Activated naive CD4-positive, alpha-beta T cell (primary cell): Measurements from ENCODE around the gene MYO15B.

ENCODE experiments used
- DNase-seq, 4 experiments: peaks; one replicate each; lab custom pipeline; 2025; lab: John Stamatoyannopoulos, UW

The MYO15B gene

GRCh38 chr17:75587675-75588595, at the start of gene MYO15B:
TSS of gene MYO15B (plus strand) at chr17:75587800. CDS start at chr17:75588058, 258 bp downstream.
- peak in 3 of 4 experiments; percentile 31 to 66 (median 42) for DNase-seq

- no peak for DNase-seq
Measured at GRCh38 chr17:75539967-75540729, 47.5 kb upstream of the MYO15B start.

GRCh38 chr17:75540923-75541503, 46.6 kb upstream of the MYO15B start:
- no peak for DNase-seq

- no peak for DNase-seq
Measured at GRCh38 chr17:75542229-75542628, 45.4 kb upstream of the MYO15B start.

- DNase-seq = no peak
Measured at GRCh38 chr17:75542728-75543336, 44.8 kb upstream of the MYO15B start.

GRCh38 chr17:75544250-75544649, 43.4 kb upstream of the MYO15B start:
- DNase-seq = no peak

GRCh38 chr17:75546181-75546580, 41.4 kb upstream of the MYO15B start:
- DNase-seq = no peak

- no peak for DNase-seq
Measured at GRCh38 chr17:75547091-75547490, 40.5 kb upstream of the MYO15B start.

GRCh38 chr17:75548813-75549212, 38.8 kb upstream of the MYO15B start:
- no peak for DNase-seq

- no peak for DNase-seq
Measured at GRCh38 chr17:75549246-75550138, 38.1 kb upstream of the MYO15B start.

GRCh38 chr17:75550139-75550465, 37.5 kb upstream of the MYO15B start:
- DNase-seq = no peak

GRCh38 chr17:75551266-75551665, 36.3 kb upstream of the MYO15B start:
- no peak for DNase-seq

GRCh38 chr17:75552425-75553294, 34.9 kb upstream of the MYO15B start:
- DNase-seq = no peak

GRCh38 chr17:75553295-75554110, 34.1 kb upstream of the MYO15B start:
- no peak for DNase-seq

- no peak for DNase-seq
Measured at GRCh38 chr17:75555679-75556153, 31.9 kb upstream of the MYO15B start.

GRCh38 chr17:75557075-75557851, 30.3 kb upstream of the MYO15B start:
- no peak for DNase-seq

- DNase-seq = no peak
Measured at GRCh38 chr17:75557852-75558665, 29.5 kb upstream of the MYO15B start.
